PC-3 (cell line): ENCODE data around the gene CXCL5. TPM values are rescaled to one million over a fixed set of nuclear protein-coding genes. Genes with fewer than 3 reads are reported as not detected.

Source experiments
- ATAC-seq: fragments of 200-7000 bp; cut with Tn5 transposase; 2 replicates; pipeline ENCODE4 v1.9.1; 2020; ENCODE audit warnings: mild to moderate bottlenecking, moderate library complexity
- BruUV-seq: library from RNA; stranded (reverse); fragments of 400-500 nt; replicated peaks from 2 replicates; lab custom pipeline; 2021; lab: Mats Ljungman, UMichigan
- CTCF ChIA-PET: fragments of 300-600 bp; sonication (Branson Sonifier 250); formaldehyde crosslinking; loops from one replicate; lab custom pipeline; 2022; ENCODE audit warnings: antibody characterized with exemption; lab: Charles Lee
- POLR2A ChIA-PET: fragments of 300-600 bp; sonication (Branson Sonifier 250); formaldehyde crosslinking; loops from one replicate; lab custom pipeline; 2022; ENCODE audit warnings: antibody characterized with exemption; ENCODE audit not compliant: unreplicated experiment; lab: Charles Lee
- DNase-seq: peaks from one replicate; pipeline ENCODE4 v3.0.0-alpha.2; 2015
- H2AFZ ChIP-seq: fragments of 300-600 bp; sonication (generic); 2 replicates; pipeline ENCODE4 v1.6.0; 2016; ENCODE audit warnings: antibody characterized with exemption, low read length
- H3F3A ChIP-seq: fragments of 300-600 bp; sonication (generic); one replicate; pipeline ENCODE4 v1.6.0; 2017; ENCODE audit warnings: antibody characterized with exemption, low read length, control low read depth, mild to moderate bottlenecking; ENCODE audit not compliant: unreplicated experiment
- H3K27ac ChIP-seq: fragments of 300-600 bp; sonication (generic); 2 replicates; pipeline ENCODE4 v1.5.1; 2016; ENCODE audit warnings: mild to moderate bottlenecking, low read length
- H3K27me3 ChIP-seq: fragments of 300-600 bp; sonication (generic); 2 replicates; pipeline ENCODE4 v1.6.1; 2016; ENCODE audit warnings: low read length, mixed read lengths
- H3K36me3 ChIP-seq: fragments of 300-600 bp; sonication (generic); 2 replicates; pipeline ENCODE4 v1.6.1; 2016; ENCODE audit warnings: low read depth, mixed run types, low read length, mixed read lengths
- H3K4me1 ChIP-seq: fragments of 300-600 bp; sonication (generic); 2 replicates; pipeline ENCODE4 v1.5.1; 2016; ENCODE audit warnings: low read length; ENCODE audit not compliant: insufficient read depth
- H3K4me2 ChIP-seq: fragments of 300-600 bp; sonication (generic); 2 replicates; pipeline ENCODE4 v1.6.0; 2016; ENCODE audit warnings: low read length
- H3K4me3 ChIP-seq: fragments of 300-600 bp; sonication (generic); 2 replicates; pipeline ENCODE4 v1.5.1; 2016; ENCODE audit warnings: mild to moderate bottlenecking, low read length, mixed read lengths
- H3K79me2 ChIP-seq: fragments of 300-600 bp; sonication (generic); 2 replicates; pipeline ENCODE4 v1.6.1; 2017; ENCODE audit warnings: low read length, mixed read lengths
- H3K9ac ChIP-seq: fragments of 300-600 bp; sonication (generic); 2 replicates; pipeline ENCODE4 v1.6.0; 2016; ENCODE audit warnings: mild to moderate bottlenecking, low read length
- H3K9me2 ChIP-seq: fragments of 300-600 bp; sonication (generic); replicated peaks from 2 replicates; pipeline ENCODE4 v1.6.1; 2016; ENCODE audit warnings: mixed run types, low read length, mixed read lengths
- H3K9me3 ChIP-seq: fragments of 300-600 bp; sonication (generic); 2 replicates; pipeline ENCODE4 v1.6.1; 2016; ENCODE audit warnings: low read length, mixed read lengths
- H4K20me1 ChIP-seq: fragments of 300-600 bp; sonication (generic); 2 replicates; pipeline ENCODE4 v1.6.1; 2016; ENCODE audit warnings: low read length, mixed read lengths
- EZH2 ChIP-seq: fragments of 300-600 bp; sonication (generic); IDR thresholded peaks from one replicate; pipeline ENCODE4 v1.6.1; 2017; ENCODE audit warnings: antibody characterized with exemption, mild to moderate bottlenecking, low read length; ENCODE audit not compliant: unreplicated experiment
- EZH2phosphoT487 ChIP-seq: fragments of 300-600 bp; sonication (generic); IDR thresholded peaks from 2 replicates; pipeline ENCODE4 v1.6.1; 2018; ENCODE audit warnings: mild to moderate bottlenecking, antibody characterized with exemption, low read length, borderline replicate concordance
- intact Hi-C: fragments of 100-400 bp; cut with micrococcal nuclease; formaldehyde crosslinking; loops from 2 replicates; pipeline ENCODE4 v1.9.0; 2023
- total RNA-seq: library from RNA; depleted of rRNA; stranded (reverse); fragments of >200 nt; gene quantifications from 2 replicates; pipeline ENCODE4 v1.2.3, GENCODE V29; 2014
- TF ChIP-seq, protein P1 (sequence below): fragments of 300-600 bp; sonication (generic); conservative IDR thresholded peaks from 2 replicates; pipeline ENCODE4 v1.5.1; 2017; ENCODE audit warnings: antibody characterized with exemption, low read depth, mild to moderate bottlenecking, low read length

Gene CXCL5
- total RNA-seq, 1 experiment from 2014 or later = 0.55 TPM

- ChIA-PET POLR2A (no interaction called here), CTCF (no interaction called here)
- no peaks in the 10 kb centered on the region for H4K20me1 ChIP-seq
- H3K9ac ChIP-seq = no peak overlapping the region
- no peaks in the 10 kb centered on the region for H3K9me2 ChIP-seq
- no peak overlapping the region for H3K4me2 ChIP-seq
- no peak overlapping the region for H3K4me3 ChIP-seq
- TF ChIP-seq EZH2 (no peak), EZH2phosphoT487 (no peak)
- TF ChIP-seq, protein P1, sequence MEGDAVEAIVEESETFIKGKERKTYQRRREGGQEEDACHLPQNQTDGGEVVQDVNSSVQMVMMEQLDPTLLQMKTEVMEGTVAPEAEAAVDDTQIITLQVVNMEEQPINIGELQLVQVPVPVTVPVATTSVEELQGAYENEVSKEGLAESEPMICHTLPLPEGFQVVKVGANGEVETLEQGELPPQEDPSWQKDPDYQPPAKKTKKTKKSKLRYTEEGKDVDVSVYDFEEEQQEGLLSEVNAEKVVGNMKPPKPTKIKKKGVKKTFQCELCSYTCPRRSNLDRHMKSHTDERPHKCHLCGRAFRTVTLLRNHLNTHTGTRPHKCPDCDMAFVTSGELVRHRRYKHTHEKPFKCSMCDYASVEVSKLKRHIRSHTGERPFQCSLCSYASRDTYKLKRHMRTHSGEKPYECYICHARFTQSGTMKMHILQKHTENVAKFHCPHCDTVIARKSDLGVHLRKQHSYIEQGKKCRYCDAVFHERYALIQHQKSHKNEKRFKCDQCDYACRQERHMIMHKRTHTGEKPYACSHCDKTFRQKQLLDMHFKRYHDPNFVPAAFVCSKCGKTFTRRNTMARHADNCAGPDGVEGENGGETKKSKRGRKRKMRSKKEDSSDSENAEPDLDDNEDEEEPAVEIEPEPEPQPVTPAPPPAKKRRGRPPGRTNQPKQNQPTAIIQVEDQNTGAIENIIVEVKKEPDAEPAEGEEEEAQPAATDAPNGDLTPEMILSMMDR = no peak
- intact Hi-C loops = no loop called here
- no peaks in the 10 kb centered on the region for H3K9me3 ChIP-seq
- no peaks in the 10 kb centered on the region for H3K27me3 ChIP-seq
- no peak overlapping the region for H3K27ac ChIP-seq
- H3K36me3 ChIP-seq = no peaks in the 10 kb centered on the region
- no peaks in the 10 kb centered on the region for H3F3A ChIP-seq
- no peaks in the 10 kb centered on the region for H3K79me2 ChIP-seq
- H2AFZ ChIP-seq = no peak overlapping the region
- DNase-seq = no peak
- BruUV-seq = no TSS peak
- H3K4me1 ChIP-seq = peaks cover 18% of the 10 kb centered on the region
- ATAC-seq = no peak
Observed at GRCh38 chr4:74000301-74000700, 1.8 kb upstream of the CXCL5 start.

DNA sequence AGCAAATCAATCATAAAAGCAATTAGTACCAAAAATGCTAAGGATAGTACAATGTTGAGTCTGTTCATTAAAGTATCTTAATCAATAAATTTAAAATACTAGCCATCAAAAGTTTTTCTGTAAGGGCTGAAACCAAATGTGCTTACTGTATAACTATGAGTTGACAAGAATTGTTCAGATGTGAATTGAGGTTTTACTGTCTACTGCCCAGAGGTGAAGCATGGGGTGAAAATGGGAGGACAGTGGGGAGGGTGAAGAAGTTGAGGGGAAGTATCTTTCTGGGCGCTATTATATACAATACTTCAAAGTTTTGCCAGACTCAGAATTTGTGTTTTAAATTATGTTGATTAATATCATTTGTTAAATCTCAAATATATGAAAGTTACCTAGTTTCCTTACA is 6.4 kb downstream of the CXCL5 start:
- Histone ChIP-seq H3K4me2 (no peak overlapping the region), H3K4me3 (no peak overlapping the region), H3K27ac (no peak overlapping the region), H3K9me3 (no peaks in the 10 kb centered on the region), H3K4me1 (no peaks in the 10 kb centered on the region), H3K79me2 (no peaks in the 10 kb centered on the region), H3K36me3 (no peaks in the 10 kb centered on the region), H4K20me1 (no peaks in the 10 kb centered on the region), H3K27me3 (no peaks in the 10 kb centered on the region), H2AFZ (no peak overlapping the region), H3K9me2 (no peaks in the 10 kb centered on the region), H3F3A (no peaks in the 10 kb centered on the region), H3K9ac (no peak overlapping the region)
- DNase-seq (no peak), ATAC-seq (no peak)
- POLR2A ChIA-PET = no interaction called here
- TF ChIP-seq, protein P1 = no peak
- TF ChIP-seq EZH2 = no peak
- TF ChIP-seq EZH2phosphoT487 = no peak
- intact Hi-C loops = no loop called here
- CTCF ChIA-PET = no interaction called here
- BruUV-seq = no TSS peak

DNA sequence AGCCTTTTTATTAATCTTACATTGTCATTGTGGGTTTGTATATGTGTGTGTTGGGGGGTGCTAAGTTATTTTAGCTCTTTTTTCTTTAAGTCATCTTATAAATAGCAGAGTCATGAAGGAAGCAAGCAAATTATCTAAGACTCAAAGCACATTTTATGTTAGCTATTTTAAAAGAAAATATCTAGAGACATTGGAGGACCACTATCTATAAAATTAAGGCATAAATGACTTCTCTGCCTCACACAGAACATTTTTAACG is 6.8 kb downstream of the CXCL5 start:
- Histone ChIP-seq H3K27ac (no peak overlapping the region), H3K79me2 (no peaks in the 10 kb centered on the region), H3K9me2 (no peaks in the 10 kb centered on the region), H3K9me3 (no peaks in the 10 kb centered on the region), H3K4me3 (no peak overlapping the region), H3K9ac (no peak overlapping the region), H3F3A (no peaks in the 10 kb centered on the region), H3K4me1 (no peaks in the 10 kb centered on the region), H2AFZ (no peak overlapping the region), H3K36me3 (no peaks in the 10 kb centered on the region), H3K4me2 (no peak overlapping the region), H3K27me3 (no peaks in the 10 kb centered on the region), H4K20me1 (no peaks in the 10 kb centered on the region)
- POLR2A ChIA-PET = no interaction called here
- CTCF ChIA-PET = no interaction called here
- BruUV-seq = no TSS peak
- no peak for DNase-seq
- ATAC-seq = no peak
- intact Hi-C loops = no loop called here
- no peak for TF ChIP-seq EZH2phosphoT487
- TF ChIP-seq, protein P1 = no peak
- TF ChIP-seq EZH2 = no peak
